ENCODE results near the gene TRIM37.
A peak's percentile ranks its signal among the peaks of the same experiment; 100 is the strongest.
"Not testable (repeated sequence)": the region's sequence is repeated elsewhere in the genome, so short reads cannot be mapped to it uniquely, and the experiment has no call there.

TRIM37 gene

GRCh38 chr17:58993311-58993710, 113.4 kb downstream of the TRIM37 start:
- no peak for DNase-seq (ENCODE audit: low read depth in 2 of 2)

DNA sequence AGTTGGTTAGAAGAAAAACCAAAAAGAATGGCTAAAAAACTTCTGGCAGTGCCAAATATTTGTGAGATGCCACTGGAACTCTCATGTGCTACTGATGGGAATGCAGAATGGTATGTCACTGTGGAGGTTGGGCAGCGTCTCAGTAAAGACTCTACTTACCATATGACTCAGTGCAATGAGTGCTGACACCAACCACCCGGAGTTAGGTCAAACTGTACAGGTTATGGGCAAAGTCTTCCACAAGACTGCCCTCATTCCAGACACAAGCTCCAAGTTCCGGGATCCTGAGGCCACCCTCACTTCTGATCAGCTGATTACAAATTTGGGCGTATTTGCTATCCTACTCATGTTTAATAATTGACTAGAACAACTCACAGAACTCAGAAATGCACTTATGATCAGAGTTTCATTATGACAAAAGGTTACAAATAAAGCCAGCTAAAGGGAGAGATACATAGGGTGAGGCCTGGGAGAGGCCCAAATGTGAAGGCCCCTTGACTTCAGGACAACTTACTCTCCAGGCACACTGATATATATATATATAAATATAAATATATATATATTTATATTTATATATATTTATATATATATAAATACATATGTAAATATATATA, 114.9 kb downstream of the TRIM37 start:
- DNase-seq (ENCODE audit: low read depth in 2 of 2) = no peak

GRCh38 chr17:58989629-58990028, 117.1 kb downstream of the TRIM37 start:
- DNase-seq (ENCODE audit: low read depth in 2 of 2) = no peak

DNA sequence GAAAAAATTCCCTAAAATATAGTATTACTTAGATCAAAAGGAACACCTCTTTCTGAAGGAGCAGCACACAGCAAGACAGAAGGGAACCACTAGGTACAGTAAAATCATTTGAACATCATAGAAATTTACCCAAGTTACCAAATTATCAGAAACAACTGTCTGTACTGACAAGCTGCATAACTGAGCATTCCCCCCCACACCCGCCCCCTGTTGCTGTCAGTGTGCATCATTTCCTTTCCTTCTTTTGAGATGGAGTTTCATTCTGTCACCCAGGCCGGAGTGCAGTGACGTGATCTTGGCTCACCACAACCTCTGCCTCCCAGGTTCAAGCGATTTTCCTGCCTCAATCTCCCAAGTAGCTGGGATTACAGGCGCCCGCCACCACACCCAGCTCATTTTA, 120.7 kb downstream of the TRIM37 start:
- peak in 1 of 2 donors; percentile 8 for DNase-seq (ENCODE audit: low read depth in 2 of 2)

DNA sequence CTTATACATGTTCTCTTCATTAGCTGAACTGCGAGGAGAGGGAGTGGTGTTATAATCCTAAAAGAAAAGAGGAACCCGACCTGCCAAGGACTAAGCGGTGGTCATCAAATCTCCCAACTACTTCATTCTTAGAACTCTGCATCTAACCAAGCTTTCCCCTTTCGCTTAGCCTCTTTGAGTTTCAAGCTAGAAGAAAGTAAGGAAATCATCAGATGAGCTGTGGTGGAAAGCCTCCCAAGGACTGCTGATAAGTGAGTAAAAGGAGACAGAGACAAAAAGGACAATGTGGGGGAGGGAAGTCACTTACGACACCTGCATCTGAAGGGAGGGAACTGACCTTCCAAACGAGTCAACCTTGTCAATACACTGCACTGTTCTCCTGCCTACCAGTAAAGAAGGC, 121.3 kb downstream of the TRIM37 start:
- no peak for DNase-seq (ENCODE audit: low read depth in 2 of 2)

DNA sequence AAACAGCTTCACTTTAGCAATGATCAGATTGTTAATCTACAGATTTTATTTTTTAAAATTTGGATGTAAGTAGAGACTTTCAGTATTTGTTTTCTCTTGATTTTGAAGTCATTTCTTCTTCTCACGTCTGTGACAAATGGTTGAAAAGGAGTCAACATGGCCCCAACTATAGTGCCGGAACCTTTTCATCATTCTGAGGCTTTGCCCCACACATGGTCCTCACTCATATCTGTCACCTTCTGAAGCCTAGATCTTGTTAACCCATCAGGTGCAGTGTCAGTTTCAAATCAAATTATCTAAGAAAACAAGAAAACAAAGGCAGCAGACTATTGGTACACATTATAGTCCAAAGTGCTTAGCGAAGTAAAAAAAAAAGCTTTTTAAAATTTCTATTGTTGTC, 124.1 kb downstream of the TRIM37 start:
- no peak for DNase-seq (ENCODE audit: low read depth in 2 of 2)

DNA sequence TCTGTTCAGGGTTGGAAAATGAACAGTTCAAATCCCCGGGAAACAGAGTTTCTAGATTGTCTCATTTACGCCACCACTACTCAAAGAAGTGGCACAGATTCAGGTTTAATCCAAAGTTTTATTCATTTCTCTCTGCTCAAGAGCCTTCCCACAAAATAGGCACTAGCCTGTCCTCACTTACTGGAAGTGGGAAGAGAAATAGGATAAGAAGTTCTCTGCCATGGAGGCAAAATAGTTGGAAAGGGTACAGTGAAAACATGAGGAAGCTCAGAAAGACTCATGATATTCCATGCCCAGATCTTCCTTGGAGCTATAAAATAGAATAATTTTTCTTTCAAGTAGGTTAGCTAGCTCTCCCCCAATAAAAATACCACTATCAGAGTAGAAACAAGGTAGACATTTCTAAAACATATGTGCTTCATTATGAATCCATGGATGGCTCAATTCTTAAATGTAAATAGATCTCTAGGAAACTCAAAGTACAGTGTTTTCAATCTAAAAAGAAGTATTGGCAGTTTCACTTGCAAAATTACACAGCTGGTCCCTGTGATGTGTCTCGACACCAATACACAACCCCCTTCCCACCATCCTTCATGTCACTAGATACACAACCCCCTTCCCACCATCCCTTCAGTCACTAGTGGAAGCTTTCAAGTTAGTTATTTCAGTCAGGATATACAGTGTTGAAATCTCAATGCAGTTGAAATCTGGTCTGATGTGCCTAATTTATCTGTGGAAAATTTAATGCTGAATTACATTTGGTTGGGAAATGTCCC, 125.8 kb downstream of the TRIM37 start:
- no peak for DNase-seq (ENCODE audit: low read depth in 2 of 2)

DNA sequence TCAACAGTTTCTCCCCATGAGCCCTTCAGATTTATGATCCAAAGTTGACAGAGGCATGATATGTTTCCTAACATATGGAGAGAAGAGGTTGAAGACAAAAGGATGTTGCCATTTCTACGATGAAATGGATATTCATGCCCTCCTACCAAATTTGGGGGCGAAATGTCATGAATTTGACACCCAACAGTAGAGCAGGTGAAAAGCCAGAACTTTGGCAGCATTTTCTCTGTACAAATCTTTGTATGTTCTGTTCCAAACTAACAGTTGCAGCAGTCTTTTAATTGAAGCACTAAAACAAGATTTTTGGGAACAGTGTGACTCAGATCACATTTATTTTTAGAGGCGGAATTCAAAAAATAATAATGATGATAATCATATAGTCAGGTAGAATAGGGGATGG, 130.1 kb downstream of the TRIM37 start:
- no peak for DNase-seq (ENCODE audit: low read depth in 2 of 2)

DNA sequence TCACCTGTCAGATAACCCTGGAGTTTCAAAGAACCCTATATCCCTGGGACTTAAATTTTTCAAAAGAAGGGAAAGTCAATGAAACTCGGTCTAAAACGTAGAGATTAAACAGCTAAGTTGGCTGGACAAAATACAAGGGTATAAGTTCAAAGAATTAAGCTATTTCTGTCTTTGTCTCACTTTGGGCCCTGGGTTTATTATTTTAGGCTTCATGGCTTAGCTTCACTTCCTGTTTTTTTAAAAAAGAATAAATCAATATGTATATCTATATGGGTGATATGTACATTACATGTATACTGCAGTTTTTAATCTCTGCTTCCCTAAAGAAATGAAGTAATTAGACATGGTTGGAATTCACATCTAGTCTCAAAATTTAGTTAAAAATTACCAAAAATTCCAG, 132.3 kb downstream of the TRIM37 start:
- no peak for DNase-seq (ENCODE audit: low read depth in 2 of 2)

DNA sequence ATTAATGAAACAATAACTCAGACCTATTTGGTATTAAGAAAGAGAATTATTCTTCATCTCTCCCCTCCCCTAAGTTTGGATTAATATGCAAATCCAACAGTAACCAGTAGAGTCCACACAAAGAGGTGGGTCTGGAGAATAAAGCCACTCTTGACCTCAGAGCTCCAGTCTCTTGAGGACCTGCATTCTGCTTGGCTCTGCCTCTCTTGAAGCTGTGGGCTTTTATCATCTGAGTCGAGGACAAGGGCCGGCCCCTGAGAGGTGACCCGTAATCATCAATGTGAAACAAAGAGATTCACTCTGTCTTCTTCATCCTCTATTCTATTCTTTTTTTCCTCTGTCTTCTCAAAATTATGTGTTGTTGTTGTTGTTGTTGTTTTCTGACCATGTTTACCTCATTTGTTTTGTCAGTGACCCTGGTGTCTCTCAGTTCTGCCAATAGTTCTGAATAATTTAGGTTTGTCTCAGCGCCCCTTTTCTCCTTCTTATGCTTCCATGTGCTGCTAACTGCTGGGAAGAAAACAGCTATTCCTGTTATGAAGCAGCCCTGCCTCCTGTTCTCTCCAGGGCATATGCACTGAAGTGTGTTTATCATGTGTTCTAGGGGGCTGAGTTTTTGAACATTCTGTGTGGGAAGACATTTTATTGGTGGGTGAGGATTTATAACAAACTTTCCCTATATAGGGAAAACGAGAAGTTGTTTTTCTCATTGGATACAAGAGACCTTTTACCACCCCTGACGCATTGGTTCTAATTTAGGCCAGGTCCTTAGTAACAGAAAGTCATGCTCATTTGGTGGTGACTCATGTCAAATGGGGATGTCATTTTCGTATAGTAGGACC, 135.8 kb downstream of the TRIM37 start:
- no peak for DNase-seq (ENCODE audit: low read depth in 2 of 2)

GRCh38 chr17:58969612-58970011, 137.1 kb downstream of the TRIM37 start:
- DNase-seq (ENCODE audit: low read depth in 2 of 2) = no peak

DNA sequence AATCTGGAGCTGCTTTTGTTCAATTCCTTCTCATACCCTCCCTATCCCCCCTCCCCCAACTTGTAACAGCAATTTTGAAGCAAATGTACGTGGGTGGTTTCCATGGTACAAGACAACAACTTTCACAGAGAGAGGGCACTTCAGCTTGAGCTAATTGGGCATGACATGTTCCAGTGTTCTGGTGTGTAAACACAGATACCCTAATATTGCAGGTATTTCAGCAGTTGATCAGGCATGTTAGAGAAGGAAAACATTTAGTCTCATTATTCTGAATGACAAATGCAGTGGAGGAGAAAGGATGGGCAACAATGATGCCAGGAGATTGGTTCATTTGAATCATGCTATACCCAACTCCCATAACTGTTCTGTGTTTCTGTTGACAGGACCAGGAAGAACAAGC, 137.5 kb downstream of the TRIM37 start:
- no peak for DNase-seq (ENCODE audit: low read depth in 2 of 2)

DNA sequence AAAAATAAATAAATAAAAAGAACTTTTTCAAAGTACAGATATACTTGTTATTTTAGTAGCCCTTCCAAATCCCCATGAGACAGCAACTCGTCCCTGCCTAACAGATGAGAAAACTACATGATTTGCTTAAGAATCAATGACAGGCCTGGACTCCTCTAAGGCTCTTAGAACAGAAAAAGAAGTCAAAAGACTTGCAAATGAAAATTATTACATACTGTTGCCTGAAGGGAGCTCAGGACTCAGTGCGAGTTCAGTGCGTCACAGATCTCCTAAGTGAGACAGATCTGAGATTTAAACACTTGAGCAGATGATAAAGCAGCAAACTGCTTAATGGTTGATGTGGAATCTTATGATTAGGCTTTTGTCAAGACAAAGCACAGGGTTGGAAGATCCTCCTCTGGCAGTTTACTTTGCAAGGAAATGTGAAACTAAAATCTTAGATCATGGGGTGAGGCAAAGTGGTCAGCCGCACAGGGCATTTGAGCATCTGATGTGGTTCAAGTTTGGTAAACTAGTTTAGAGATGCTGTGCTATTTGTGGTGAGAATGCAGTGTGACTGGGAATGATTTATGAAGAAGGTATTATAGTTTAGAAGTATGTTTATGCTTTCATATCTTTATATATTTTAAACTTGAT, 138.1 kb downstream of the TRIM37 start:
- DNase-seq (ENCODE audit: low read depth in 2 of 2) = no peak

DNA sequence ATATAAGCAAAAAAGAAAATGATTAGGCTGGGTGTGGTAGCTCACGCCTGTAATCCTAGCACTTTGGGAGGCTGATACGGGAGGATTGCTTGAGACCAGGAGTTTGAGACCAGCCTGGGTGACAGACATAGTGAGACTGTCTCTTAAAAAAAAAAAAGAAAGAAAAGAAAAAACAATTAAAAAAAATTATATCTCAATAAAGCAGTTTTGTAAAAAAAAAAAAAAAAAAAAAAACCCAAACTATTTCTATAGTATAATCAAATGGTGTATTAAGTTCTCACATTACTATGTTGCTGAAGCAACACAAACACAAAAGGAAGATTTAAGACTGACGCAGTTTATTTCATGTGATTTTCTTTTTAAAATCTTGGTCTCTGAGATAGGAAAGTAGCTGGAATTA, 140.5 kb downstream of the TRIM37 start:
- DNase-seq (ENCODE audit: low read depth in 2 of 2) = no peak

GRCh38 chr17:58965221-58965620, 141.5 kb downstream of the TRIM37 start:
- DNase-seq (ENCODE audit: low read depth in 2 of 2) = no peak

DNA sequence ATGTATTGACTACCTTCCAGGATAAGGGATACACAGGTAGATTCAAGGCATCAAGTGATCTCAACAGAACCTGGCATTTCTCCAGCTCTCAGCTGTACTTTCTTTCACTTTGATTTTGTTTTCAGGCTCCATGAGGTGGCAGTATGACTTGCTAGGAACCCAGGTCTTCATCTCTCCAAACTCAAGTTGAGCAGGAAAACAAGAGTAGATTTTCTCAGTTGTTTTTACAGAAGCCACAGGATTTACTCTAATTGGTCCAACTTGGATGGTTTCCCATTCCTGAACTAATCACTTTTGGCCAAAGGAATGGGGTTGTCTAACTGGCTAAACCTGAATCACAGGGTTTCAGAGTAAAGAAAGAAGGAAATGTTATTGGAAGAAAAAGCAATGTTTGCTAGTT, 146.6 kb downstream of the TRIM37 start:
- no peak for DNase-seq (ENCODE audit: low read depth in 2 of 2)

DNA sequence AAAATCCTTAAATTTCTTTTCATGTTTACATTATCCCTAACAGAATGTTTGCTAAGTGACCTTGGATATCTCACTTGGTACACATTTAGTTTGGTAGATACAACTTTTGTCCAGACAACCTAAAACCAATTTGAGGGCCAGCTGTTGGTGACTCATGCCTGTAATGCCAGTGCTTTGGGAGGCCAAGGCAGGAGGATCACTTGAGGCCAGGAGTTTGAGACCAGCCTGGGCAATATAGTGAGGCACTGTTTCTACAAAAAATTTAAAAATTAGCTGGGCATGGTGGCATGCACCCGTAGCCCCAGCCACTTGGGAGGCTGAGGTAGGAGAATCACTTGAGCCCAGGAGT, 149.0 kb downstream of the TRIM37 start:
- DNase-seq (ENCODE audit: low read depth in 2 of 2) = not testable (repeated sequence)

DNA sequence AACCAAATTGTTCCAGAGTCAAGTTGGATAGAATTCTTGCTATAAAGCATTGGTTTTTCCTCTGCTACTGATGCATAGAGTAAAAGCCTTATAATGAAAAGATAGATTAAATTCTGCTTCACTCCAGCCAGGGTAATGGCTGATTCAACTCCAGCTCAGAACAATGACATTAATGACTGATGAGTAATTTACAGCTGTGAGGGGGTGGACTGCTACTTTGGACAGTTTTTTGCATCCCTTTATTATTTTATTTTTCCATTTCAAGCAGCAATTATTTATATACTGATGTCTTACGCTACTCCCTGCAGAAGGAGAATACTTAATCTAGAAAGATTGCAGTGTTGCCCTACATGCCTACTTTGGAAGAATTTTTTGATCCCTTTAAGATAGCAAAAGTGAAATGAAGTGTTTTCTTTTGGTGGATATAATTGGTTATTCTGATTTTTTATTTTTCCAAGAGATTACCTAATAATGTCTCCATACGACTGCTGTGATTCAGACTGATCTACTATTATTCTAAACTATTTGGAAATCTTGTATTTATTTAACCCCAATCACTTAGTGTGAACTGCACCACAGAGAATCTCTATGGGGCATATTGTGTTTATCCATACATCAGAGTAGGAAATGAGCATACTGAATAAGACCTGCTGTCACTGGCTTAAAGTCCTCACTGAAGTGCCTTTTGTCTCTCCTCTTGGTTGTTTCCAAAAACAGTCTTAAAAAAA, 149.5 kb downstream of the TRIM37 start:
- no peak for DNase-seq (ENCODE audit: low read depth in 2 of 2)

GRCh38 chr17:58954358-58954757, 152.3 kb downstream of the TRIM37 start:
- DNase-seq (ENCODE audit: low read depth in 2 of 2) = not testable (repeated sequence)

DNA sequence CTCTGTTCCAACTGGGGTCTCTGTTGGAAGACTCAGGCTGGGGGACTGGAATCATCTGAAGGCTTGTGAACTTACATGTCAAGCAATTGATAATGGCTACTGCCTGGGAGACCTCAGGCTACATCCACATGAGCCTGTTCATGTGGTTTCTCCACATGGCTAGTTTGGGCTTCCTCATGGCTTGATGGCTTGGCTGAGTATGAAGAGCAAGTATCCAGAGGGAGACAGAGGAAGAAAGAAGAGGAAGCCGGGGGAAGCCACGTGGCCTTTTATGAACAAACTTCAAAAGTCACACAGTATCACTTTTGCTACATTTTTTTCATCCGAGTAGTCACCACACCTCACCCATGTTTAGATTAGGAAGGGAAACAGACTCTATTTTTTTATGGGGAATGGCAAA, 158.9 kb downstream of the TRIM37 start:
- DNase-seq (ENCODE audit: low read depth in 2 of 2) = no peak

DNA sequence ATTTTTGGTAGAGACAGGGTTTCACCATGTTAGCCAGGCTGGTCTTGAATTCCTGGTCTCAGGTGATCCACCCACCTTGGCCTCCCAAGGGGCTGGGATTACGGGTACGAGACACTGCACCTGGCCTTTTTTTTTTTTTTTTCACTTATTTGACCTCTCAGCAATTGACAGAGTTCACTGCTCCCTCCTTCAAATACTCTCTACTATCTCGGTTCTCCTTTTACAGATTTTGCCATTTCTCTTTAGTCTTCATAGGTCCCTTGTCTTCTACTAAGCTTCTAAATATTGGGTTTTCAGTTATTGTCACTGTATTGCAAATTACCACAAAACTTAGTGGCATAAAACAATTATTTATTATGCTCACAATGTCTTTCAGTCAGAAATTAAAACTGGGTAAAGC, 159.3 kb downstream of the TRIM37 start:
- no peak for DNase-seq (ENCODE audit: low read depth in 2 of 2)

GRCh38 chr17:58944166-58944565, 162.5 kb downstream of the TRIM37 start:
- no peak for DNase-seq (ENCODE audit: low read depth in 2 of 2)

Data from stimulated activated CD8-positive, alpha-beta memory T cell treated with anti-CD3 and anti-CD28 coated beads, Interleukin-15, amount 100 ng/mL, for 48 hours (primary cell).